GM23248 (cell line): ENCODE data around the gene OR8K5. TPM values are rescaled to one million over a fixed set of nuclear protein-coding genes. Genes with fewer than 3 reads are reported as not detected.

Experiments
- DNase-seq: peaks from one replicate; pipeline ENCODE4 v3.0.0-alpha.2; 2015
- H2AFZ ChIP-seq: fragments of 200-600 bp; sonication (generic); 2 replicates; pipeline ENCODE4 v1.6.1; 2016; ENCODE audit warnings: antibody characterized with exemption
- H3F3A ChIP-seq: fragments of 200-600 bp; sonication (generic); 2 replicates; pipeline ENCODE4 v1.6.1; 2016; ENCODE audit warnings: mild to moderate bottlenecking, antibody characterized with exemption, mixed run types; ENCODE audit not compliant: insufficient read depth
- H3K27ac ChIP-seq: fragments of 200-600 bp; sonication (generic); 2 replicates; pipeline ENCODE4 v1.5.1; 2016; ENCODE audit warnings: mild to moderate bottlenecking
- H3K27me3 ChIP-seq: fragments of 200-600 bp; sonication (generic); replicated peaks from 2 replicates; pipeline ENCODE4 v1.6.1; 2016; ENCODE audit warnings: mild to moderate bottlenecking; ENCODE audit not compliant: insufficient read depth
- H3K36me3 ChIP-seq: fragments of 200-600 bp; sonication (generic); 2 replicates; pipeline ENCODE4 v1.6.1; 2016; ENCODE audit warnings: low read depth, mild to moderate bottlenecking
- H3K4me1 ChIP-seq: fragments of 200-600 bp; sonication (generic); 2 replicates; pipeline ENCODE4 v1.6.1; 2016; ENCODE audit warnings: mild to moderate bottlenecking; ENCODE audit not compliant: insufficient read depth
- H3K4me2 ChIP-seq: fragments of 200-600 bp; sonication (generic); one replicate; pipeline ENCODE4 v1.6.1; 2016; ENCODE audit warnings: mild to moderate bottlenecking; ENCODE audit not compliant: unreplicated experiment
- H3K4me3 ChIP-seq: fragments of 200-600 bp; sonication (generic); 2 replicates; pipeline ENCODE4 v1.5.1; 2016; ENCODE audit warnings: mild to moderate bottlenecking
- H3K79me2 ChIP-seq: fragments of 200-600 bp; sonication (generic); 2 replicates; pipeline ENCODE4 v1.6.1; 2016; ENCODE audit warnings: mild to moderate bottlenecking; ENCODE audit not compliant: insufficient read depth
- H3K9ac ChIP-seq: fragments of 200-600 bp; sonication (generic); 2 replicates; pipeline ENCODE4 v1.6.1; 2016; ENCODE audit warnings: mild to moderate bottlenecking
- H3K9me2 ChIP-seq: fragments of 200-600 bp; sonication (generic); 2 replicates; pipeline ENCODE4 v1.6.1; 2016; ENCODE audit warnings: mixed run types, mild to moderate bottlenecking, moderate library complexity; ENCODE audit not compliant: insufficient read depth
- H3K9me3 ChIP-seq: fragments of 200-600 bp; sonication (generic); one replicate; pipeline ENCODE4 v1.6.1; 2017; ENCODE audit warnings: low read depth
- H4K20me1 ChIP-seq: fragments of 200-600 bp; sonication (generic); 2 replicates; pipeline ENCODE4 v1.6.0; 2016; ENCODE audit not compliant: insufficient read depth
- EZH2 ChIP-seq: fragments of 200-600 bp; sonication (generic); IDR thresholded peaks from 2 replicates; pipeline ENCODE4 v1.6.1; 2018; ENCODE audit warnings: antibody characterized with exemption, mild to moderate bottlenecking; ENCODE audit not compliant: insufficient read depth, poor library complexity, severe bottlenecking
- EZH2phosphoT487 ChIP-seq: fragments of 200-600 bp; sonication (generic); IDR thresholded peaks from 2 replicates; pipeline ENCODE4 v1.6.1; 2018; ENCODE audit warnings: antibody characterized with exemption, moderate library complexity, mild to moderate bottlenecking, low read depth; ENCODE audit not compliant: insufficient read depth
- WGBS, 2 experiments: methylation state at CpG; one replicate each; pipeline ENCODE4 v1.1.6; 2015 to 2017; ENCODE audit warnings: low lambda C conversion rate in 2 of 2, low coverage in 1 of 2; ENCODE audit errors: missing lambda C conversion rate in 2 of 2; 5-methylcytosine and 5-hydroxymethylcytosine counted together
- in situ Hi-C: fragments of 300-500 bp; cut with MboI; formaldehyde crosslinking; loops from 2 replicates; pipeline ENCODE4 v1.15.0; 2020
- polyA plus RNA-seq: library from polyadenylated mRNA; unstranded; fragments of >200 nt; fragmentation: Nextera tagmentation; extraction: Ambion mirVana; gene quantifications from 2 replicates; pipeline ENCODE4 v1.2.1, GENCODE V29; 2016
- total RNA-seq: library from RNA; depleted of rRNA; stranded (reverse); fragments of >200 nt; shearing (Covaris generic); gene quantifications from 2 replicates; pipeline ENCODE4 v1.2.3, GENCODE V29; 2014

Gene OR8K5
- total and polyA plus RNA-seq, 2 experiments from 2014 or later, result not detected

- H4K20me1 ChIP-seq, result no peaks in the 10 kb centered on the region
- H3K4me2 ChIP-seq, result no peak overlapping the region
- no peak overlapping the region for H3K4me3 ChIP-seq
- H3K4me1 ChIP-seq, result no peaks in the 10 kb centered on the region
- no peaks in the 10 kb centered on the region for H3K9me2 ChIP-seq
- no peak overlapping the region for H3K27ac ChIP-seq
- no peaks in the 10 kb centered on the region for H3K36me3 ChIP-seq
- no peak overlapping the region for H2AFZ ChIP-seq
- TF ChIP-seq EZH2, result no peak
- in situ Hi-C loops, result no loop called here
- no peaks in the 10 kb centered on the region for H3F3A ChIP-seq
- H3K9ac ChIP-seq, result no peak overlapping the region
- peaks cover 6% of the 10 kb centered on the region for H3K9me3 ChIP-seq
- no peaks in the 10 kb centered on the region for H3K79me2 ChIP-seq
- no peak for DNase-seq
- no peaks in the 10 kb centered on the region for H3K27me3 ChIP-seq
These were observed 23.3 kb upstream of the OR8K5 start for GRCh38 chr11:56183459-56183858.

DNA sequence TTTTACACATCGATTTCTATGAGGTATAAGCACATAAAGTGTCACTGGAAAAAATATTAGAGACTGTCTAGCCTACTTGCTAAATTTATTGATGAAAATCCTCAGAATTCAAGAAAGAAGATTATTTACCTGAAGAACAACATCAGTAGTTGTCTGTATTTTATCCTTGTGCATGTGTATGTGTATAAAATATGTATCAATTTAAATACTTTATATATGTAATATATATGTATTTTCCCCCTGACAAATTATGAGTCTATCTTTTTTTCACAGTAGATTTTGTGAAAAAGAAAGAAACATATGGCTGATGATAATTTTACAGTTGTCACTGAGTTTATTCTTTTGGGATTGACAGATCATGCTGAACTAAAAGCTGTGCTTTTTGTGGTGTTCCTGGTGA is 16.2 kb upstream of the OR8K5 start, which contains the start of gene OR5J2:
OR5J2 (plus strand) TSS at position 301 of the 400 bp plus-strand sequence; CDS start at position 301, 0 bp downstream.
- H3F3A ChIP-seq, result no peaks in the 10 kb centered on the region
- 4 to 13% methylated on average over 1 of the region's 1 CpG for WGBS, 2 experiments
- H3K4me1 ChIP-seq, result no peaks in the 10 kb centered on the region
- no peaks in the 10 kb centered on the region for H4K20me1 ChIP-seq
- H2AFZ ChIP-seq, result no peak within 1 kb of the TSS
- no peak within 1 kb of the TSS for H3K4me3 ChIP-seq
- no peak for DNase-seq
- no peaks in the 10 kb centered on the region for H3K79me2 ChIP-seq
- no peak for TF ChIP-seq EZH2
- TF ChIP-seq EZH2phosphoT487, result no peak
- no peak within 1 kb of the TSS for H3K27ac ChIP-seq
- H3K9ac ChIP-seq, result no peak within 1 kb of the TSS
- H3K4me2 ChIP-seq, result no peak within 1 kb of the TSS
- H3K36me3 ChIP-seq, result no peaks in the 10 kb centered on the region
- no peaks in the 10 kb centered on the region for H3K9me3 ChIP-seq
- in situ Hi-C loops, result no loop called here
- H3K9me2 ChIP-seq, result no peaks in the 10 kb centered on the region
- no peaks in the 10 kb centered on the region for H3K27me3 ChIP-seq

DNA sequence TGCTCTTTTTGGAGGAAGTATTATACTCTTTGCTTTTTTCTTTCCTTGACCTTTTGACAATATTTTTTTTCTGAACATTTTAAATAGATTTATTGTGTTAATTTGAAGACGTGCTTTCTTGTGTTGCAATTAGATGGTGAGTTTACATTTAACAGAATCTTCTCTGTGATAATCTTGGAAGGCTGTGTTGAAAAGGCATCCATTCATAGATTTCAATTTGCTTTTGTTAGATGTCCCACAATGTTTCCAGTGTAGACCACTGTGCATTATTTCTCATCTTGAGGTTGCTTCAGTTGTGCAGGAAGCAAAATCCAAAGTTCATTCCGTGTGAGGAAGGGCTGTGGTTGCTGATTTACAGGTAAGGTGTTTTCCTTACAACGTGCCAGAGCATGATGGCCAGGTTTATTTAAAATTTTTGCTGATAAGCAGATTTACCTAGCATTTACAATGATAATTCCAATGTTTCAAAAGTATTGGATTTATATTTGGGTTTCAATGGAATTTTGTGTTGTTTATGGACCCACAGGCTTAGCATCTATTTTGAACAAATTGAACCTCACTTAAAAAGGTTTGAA is 12.2 kb upstream of the OR8K5 start:
- no peaks in the 10 kb centered on the region for H4K20me1 ChIP-seq
- H3K79me2 ChIP-seq, result no peaks in the 10 kb centered on the region
- H2AFZ ChIP-seq, result no peak overlapping the region
- no peaks in the 10 kb centered on the region for H3K9me2 ChIP-seq
- in situ Hi-C loops, result no loop called here
- no peak overlapping the region for H3K27ac ChIP-seq
- H3K4me3 ChIP-seq, result no peak overlapping the region
- H3K4me1 ChIP-seq, result no peaks in the 10 kb centered on the region
- TF ChIP-seq EZH2, result no peak
- no peak for TF ChIP-seq EZH2phosphoT487
- WGBS, 2 experiments, result 7 to 15% methylated on average over 3 of the region's 3 CpGs
- no peaks in the 10 kb centered on the region for H3K36me3 ChIP-seq
- no peak overlapping the region for H3K4me2 ChIP-seq
- H3K9ac ChIP-seq, result no peak overlapping the region
- no peaks in the 10 kb centered on the region for H3K9me3 ChIP-seq
- no peaks in the 10 kb centered on the region for H3K27me3 ChIP-seq
- no peaks in the 10 kb centered on the region for H3F3A ChIP-seq
- DNase-seq, result no peak

GRCh38 chr11:56163804-56164203 is 3.7 kb upstream of the OR8K5 start:
- no peaks in the 10 kb centered on the region for H4K20me1 ChIP-seq
- H3K9me3 ChIP-seq, result no peaks in the 10 kb centered on the region
- no peak overlapping the region for H2AFZ ChIP-seq
- no peaks in the 10 kb centered on the region for H3K79me2 ChIP-seq
- H3K4me3 ChIP-seq, result no peak overlapping the region
- WGBS, 2 experiments, result 31 to 38% methylated on average over 3 of the region's 3 CpGs
- H3K4me2 ChIP-seq, result no peak overlapping the region
- no peaks in the 10 kb centered on the region for H3K27me3 ChIP-seq
- no peak overlapping the region for H3K9ac ChIP-seq
- TF ChIP-seq EZH2phosphoT487, result no peak
- TF ChIP-seq EZH2, result no peak
- no peaks in the 10 kb centered on the region for H3F3A ChIP-seq
- H3K27ac ChIP-seq, result no peak overlapping the region
- H3K4me1 ChIP-seq, result no peaks in the 10 kb centered on the region
- no peaks in the 10 kb centered on the region for H3K9me2 ChIP-seq
- in situ Hi-C loops, result no loop called here
- no peaks in the 10 kb centered on the region for H3K36me3 ChIP-seq
- DNase-seq, result no peak

DNA sequence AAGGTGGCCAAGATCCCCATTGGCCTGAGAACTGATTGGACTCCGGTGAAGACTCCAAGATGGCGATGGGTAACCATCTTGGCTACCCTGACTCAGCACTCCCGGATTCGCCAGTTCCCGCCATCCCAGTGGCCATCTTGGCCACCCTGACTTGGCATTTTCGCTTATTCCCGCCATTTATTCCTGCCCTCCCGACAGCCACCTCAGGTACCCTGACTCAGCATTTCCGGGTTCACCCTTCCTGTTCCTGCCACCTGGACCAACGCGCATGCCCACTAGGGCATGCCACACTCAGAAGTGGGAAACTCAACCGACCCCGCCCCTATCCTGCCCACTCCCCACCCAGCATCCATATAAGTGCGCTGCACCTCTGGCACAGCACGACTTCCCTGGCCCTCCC is 7.8 kb downstream of the OR8K5 start:
- no peaks in the 10 kb centered on the region for H3F3A ChIP-seq
- no peaks in the 10 kb centered on the region for H4K20me1 ChIP-seq
- no peaks in the 10 kb centered on the region for H3K9me3 ChIP-seq
- WGBS, 2 experiments, result 36 to 58% methylated on average over 12 to 15 of the region's 15 CpGs
- H3K27me3 ChIP-seq, result no peaks in the 10 kb centered on the region
- no peaks in the 10 kb centered on the region for H3K4me1 ChIP-seq
- no peak overlapping the region for H2AFZ ChIP-seq
- no peaks in the 10 kb centered on the region for H3K9me2 ChIP-seq
- no peak overlapping the region for H3K9ac ChIP-seq
- H3K27ac ChIP-seq, result no peak overlapping the region
- H3K4me3 ChIP-seq, result no peak overlapping the region
- in situ Hi-C loops, result no loop called here
- TF ChIP-seq EZH2phosphoT487, result no peak
- no peak for TF ChIP-seq EZH2
- no peaks in the 10 kb centered on the region for H3K79me2 ChIP-seq
- no peak for DNase-seq
- H3K36me3 ChIP-seq, result no peaks in the 10 kb centered on the region
- H3K4me2 ChIP-seq, result no peak overlapping the region
